Suppressor macrophage treated with lipopolysaccharide for 4 hours (primary cell): ENCODE results near the gene TEX52.
"Not testable (repeated sequence)": the region's sequence is repeated elsewhere in the genome, so short reads cannot be mapped to it uniquely, and the experiment has no call there.

ENCODE experiments used
- DNase-seq: peaks from one replicate; pipeline ENCODE4 v3.0.0-alpha.2; 2020

Gene TEX52

GRCh38 chr12:2857021-2857431, at the start of gene TEX52:
TSS of gene TEX52 (minus strand) at chr12:2857039. CDS start at chr12:2857026, 13 bp downstream.
- no peak for DNase-seq

- no peak for DNase-seq
These were observed 47.4 kb upstream of the TEX52 start for GRCh38 chr12:2904260-2904659.

DNA sequence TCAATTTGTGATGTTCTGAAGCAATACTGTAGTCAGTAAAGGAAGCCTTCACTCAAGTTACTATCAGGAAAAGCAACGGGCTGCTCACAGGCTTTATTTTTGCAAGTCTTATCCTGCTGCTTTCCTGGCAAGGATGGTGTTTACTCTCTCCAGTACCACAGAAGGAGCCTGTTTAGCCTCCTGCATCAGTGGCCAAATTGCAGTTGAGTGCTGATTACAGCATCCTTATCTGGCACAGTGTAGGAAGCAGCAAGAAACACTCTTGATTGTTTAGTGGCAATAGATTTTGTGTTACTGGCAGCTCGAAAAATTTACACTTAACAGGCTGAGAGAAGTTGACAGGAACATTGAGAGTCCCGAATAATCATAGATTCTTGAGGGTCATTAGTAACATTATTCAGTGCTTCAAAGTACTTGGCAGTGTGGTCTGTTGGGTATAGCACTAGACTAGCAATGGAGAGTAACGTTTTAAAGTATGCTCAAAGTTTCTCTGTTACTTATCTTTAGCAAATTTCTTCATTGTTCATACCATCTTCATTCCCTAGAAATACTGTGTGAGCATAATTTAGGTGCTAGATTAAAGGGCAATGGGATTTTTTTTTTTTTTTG, 45.5 kb upstream of the TEX52 start:
- no peak for DNase-seq

- DNase-seq, result no peak
These were observed 43.8 kb upstream of the TEX52 start for GRCh38 chr12:2900642-2901041.

DNA sequence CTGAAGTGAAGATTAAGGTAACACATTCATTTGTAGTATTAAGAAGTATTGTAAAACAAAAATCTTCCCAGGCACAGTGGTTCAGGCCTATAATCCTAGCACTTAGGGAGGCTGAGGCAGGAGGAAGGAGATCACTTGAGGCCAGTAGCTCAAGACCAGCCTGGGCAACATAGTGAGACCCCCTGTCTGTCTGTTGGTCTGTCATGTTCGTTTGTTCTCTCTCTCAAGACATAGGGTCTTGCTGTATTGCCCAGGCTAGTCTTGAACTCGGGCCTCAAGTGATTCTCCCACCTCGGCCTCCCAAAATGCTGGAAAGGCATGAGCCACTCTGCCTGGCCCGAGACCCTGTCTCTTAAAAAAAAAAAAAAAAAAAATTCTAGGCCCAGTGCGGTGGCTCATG, 40.6 kb upstream of the TEX52 start:
- DNase-seq, result no peak

- no peak for DNase-seq
These were observed 38.7 kb upstream of the TEX52 start for GRCh38 chr12:2895511-2895910.

DNA sequence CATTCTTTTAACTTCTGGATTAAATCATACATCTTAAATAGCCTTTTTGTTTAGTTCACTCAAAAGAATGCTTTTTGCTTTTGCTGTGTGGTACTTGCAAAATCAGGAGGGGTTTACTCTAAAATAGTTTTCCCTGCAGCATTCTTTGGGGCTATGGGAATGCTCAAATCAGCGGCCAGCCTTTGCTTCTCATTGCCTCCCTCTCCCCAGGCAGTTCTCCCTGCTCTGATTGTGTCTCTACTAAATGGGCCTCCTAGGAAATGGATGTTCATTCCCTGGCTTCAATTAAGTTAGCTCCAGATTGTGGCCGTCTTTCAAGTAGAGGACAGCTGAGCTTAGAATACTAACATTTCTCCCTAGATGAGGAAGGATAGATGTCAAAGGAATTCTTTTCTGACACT, 38.2 kb upstream of the TEX52 start:
- DNase-seq, result no peak

- no peak for DNase-seq
These were observed 36.2 kb upstream of the TEX52 start for GRCh38 chr12:2893007-2893406.

DNA sequence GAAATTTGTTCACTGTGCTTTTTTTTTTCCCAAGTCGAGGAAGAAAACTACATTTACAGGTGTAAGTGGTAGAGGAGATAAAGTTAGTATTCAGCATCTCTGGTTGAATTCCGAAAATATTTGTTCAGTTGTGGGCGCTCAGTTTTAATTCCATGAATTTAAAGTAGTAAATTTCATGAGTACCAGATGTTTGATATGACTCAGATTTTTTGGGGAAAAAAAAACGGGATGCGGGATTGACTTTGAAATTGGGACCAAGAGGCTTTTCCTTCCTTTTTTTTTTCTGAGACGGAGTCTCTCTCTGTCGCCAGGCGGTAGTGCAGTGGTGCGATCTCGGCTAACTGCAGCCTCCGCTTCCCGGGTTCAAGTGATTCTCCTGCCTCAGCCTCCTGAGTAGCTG, 35.4 kb upstream of the TEX52 start:
- no peak for DNase-seq

- DNase-seq, result peak; percentile 34
These were observed 34.6 kb upstream of the TEX52 start for GRCh38 chr12:2891240-2892053.

GRCh38 chr12:2890388-2891239, 33.8 kb upstream of the TEX52 start, which contains the start of gene TULP3:
TSS of gene TULP3 (plus strand) at chr12:2890891. CDS start at chr12:2890948, 57 bp downstream.
- peak; percentile 99 for DNase-seq

DNA sequence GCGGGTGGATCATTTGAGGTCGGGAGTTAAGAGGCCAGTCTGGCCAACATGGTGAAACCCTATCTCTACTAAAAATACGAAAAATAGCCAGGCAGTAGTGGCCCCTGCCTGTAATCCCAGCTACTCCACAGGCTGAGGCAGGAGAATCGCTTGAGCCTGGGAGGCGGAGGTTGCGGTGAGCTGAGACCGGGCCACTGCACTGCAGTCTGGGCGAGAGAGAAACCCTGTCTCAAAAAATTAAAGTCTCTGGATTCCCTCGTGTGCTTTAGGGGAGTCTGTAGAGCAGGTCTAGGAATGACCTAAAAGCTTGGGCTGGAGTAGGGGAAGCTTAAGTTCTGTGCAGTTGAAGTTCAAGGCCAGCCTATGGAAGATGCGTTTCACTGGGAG, 33.2 kb upstream of the TEX52 start:
- DNase-seq, result no peak

DNA sequence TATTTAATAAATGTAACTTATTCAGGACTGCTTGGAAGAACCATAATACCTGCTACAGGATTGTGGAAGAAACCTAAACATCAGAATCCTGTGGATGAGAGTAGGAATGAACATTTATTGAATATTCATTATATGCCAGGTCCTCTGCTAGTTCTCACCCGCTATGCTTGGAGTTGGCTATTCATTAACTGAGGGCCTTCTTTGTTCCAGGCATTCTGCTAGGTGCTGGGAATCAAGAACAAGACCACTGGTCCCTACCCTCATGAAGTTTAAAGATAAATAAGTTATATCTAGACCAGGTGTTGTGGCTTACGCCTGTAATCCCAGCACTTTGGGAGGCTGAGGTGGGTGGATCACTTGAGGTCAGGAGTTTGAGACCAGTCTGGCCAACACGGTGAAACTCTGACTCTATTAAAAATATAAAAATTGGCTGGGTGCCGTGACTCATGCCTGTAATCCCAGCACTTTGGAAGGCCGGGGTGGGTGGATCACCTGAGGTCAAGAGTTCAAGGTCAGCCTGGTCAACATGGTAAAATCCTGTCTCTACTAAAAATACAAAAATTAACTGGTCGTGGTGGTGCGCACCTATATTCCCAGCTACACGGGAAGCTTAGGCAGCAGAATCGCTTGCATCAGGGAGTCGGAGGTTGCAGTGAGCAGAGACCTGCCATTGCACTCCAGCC, 30.1 kb upstream of the TEX52 start:
- DNase-seq, result no peak

DNA sequence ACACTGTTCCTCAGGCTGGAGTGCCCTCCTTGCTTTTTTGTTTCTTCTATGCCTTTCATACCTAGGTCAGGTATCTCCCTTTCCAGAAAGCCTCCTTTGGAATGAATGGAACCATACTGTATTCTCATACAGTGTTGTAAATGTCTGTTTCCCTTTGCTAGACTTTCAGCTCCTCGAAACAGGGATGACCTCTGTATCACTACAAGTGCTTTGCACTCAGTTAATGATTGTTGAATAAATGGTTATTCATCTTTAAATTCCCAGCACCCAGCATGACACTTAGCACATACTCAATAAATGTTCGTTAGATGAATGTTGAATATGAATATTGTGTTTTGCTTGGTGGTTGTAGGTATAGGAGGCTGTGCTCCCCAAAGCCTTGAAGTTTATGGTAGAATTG, 28.0 kb upstream of the TEX52 start:
- no peak for DNase-seq

GRCh38 chr12:2879853-2880252, 23.0 kb upstream of the TEX52 start:
- DNase-seq, result no peak

GRCh38 chr12:2877953-2878732, 21.3 kb upstream of the TEX52 start:
- peak; percentile 92 for DNase-seq

DNA sequence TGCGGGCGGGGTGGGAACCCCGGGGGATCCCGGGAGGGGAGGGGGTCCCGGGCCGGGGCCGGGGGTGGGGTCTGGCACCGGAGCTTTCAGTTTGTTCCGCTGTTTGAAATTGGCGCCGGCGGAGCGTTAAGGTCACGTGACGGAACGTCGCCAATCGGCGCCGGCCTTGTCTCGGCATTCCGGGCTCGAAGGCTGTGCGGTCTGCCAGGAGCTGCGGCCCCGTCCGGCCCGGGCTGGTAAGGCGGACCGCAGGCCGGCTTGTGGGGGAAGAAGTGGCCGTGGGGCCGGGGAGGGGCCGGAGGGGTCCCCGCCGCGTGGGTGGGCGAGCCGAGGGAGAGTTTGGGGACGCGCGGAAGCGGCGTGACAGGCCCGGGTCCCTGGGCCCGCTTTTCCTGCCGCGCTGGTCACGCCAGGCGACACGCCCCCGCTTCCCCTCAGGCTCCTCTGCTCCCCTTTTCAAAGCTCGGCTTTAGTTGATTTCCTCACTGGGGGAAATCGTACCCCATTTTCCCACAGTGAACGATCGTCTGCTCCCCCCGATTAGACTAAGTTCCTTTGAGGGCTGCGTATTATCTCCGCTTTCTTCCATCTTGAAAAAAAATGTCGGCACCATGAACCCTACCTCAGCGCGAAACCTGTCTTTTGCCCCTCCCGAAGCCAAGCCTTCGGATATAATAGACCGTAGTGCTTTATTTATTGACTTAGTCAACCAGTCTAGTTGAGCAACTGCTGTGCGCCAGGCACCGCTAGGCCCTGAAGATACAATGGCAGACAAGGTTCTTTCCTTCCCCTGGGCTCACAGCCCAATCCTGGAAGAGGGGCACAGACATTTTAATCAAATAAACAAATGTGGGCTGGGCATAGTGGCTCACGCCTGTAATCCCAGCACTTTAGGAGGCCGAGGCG, 20.5 kb upstream of the TEX52 start, which contains the start of the genes FOXM1 and RHNO1:
Gene FOXM1, minus strand, starts transcription at position 128 of the 906 bp plus-strand sequence. CDS start 2,696 bp downstream, outside the sequence.
Gene RHNO1, plus strand, starts transcription at position 177 of the 906 bp plus-strand sequence. CDS start 8,144 bp downstream, outside the sequence.
- peak; percentile 93 for DNase-seq

DNA sequence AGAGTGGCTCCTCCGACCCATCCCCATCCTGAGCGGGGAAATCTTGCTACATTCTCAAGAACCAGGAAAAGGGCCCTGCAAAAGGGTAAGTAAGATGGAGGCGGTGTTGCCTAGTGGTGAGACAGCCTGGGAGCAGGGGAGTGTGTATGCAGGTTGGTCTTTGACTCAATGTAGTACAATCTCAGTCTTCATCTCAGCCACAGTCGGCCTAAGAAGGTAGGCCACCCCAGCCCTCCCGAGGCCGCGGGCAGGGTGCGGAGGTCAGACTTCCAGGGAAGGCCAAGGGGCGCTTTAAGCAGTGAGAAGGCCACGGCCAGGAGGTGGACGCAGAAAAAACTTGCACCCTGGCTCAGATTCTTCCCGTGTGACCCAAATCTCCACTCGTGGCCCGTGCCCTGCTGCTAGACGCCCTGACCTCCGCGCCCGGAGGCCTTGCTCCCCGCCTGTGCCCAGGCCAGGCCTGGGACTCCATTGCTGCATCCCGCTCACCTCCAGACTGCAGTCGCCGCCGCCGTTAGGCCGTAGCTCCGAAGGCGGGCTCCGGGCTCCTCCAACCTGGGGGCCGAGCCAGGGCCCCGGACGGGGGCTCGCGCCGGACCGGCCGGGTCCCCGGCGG, 19.7 kb upstream of the TEX52 start:
- peak; percentile 24 for DNase-seq

DNA sequence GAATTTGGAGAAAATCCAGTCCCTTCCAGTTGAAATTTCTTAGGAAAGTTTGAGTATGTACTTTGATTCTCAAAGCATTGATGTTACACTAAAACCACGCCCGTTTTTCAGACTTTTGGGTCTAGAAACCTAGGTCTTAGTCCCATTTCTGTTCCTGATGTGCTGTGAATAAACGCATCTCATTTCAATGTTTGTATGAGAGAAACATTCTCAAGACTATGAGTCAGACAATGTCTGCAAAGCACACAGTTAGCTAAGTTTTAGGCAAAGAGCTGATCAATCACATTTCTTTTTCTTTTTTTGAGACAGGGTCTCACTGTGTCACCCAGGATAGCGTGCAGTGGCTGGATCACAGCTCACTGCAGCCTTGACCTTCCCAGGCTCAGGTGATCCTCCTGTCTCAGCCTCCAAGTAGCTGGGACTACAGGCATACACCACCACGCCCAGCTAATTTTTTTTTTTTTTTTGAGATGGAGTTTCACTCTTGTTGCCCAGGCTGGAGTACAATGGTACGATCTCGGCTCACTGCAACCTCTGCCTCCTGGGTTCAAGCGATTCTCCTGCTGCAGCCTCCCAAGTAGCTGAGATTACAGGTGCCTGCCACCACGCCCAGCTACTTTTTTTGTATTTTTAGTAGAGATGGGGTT, 12.3 kb upstream of the TEX52 start:
- not testable (repeated sequence) for DNase-seq

- DNase-seq, result no peak
These were observed 7.4 kb upstream of the TEX52 start for GRCh38 chr12:2864198-2864597.
